Measurements from ENCODE around the gene FAM135A. TPM values are rescaled to one million over a fixed set of nuclear protein-coding genes. Genes with fewer than 3 reads are reported as not detected.
"Not testable (repeated sequence)": the region's sequence is repeated elsewhere in the genome, so short reads cannot be mapped to it uniquely, and the experiment has no call there.

The FAM135A gene
- total and polyA plus RNA-seq, 2 experiments from 2014 or later: 3.5 to 8.2 TPM

- no peak overlapping the region for H2AFZ ChIP-seq
- in situ Hi-C loops (cut with MboI): no loop called here
- H3K27ac ChIP-seq: no peak overlapping the region
- H3K9ac ChIP-seq: no peak overlapping the region
- no peaks in the 10 kb centered on the region for H4K20me1 ChIP-seq (ENCODE audit: insufficient read depth)
- no peaks in the 10 kb centered on the region for H3F3A ChIP-seq (ENCODE audit: insufficient read depth)
- H3K27me3 ChIP-seq (replicated peaks; ENCODE audit: insufficient read depth): no peaks in the 10 kb centered on the region
- TF ChIP-seq EZH2 (IDR thresholded peaks at IDR 0.05; ENCODE audit: insufficient read depth, poor library complexity, severe bottlenecking): no peak
- no peak for TF ChIP-seq EZH2phosphoT487 (IDR thresholded peaks at IDR 0.05; ENCODE audit: insufficient read depth, low read depth)
- H3K4me1 ChIP-seq (ENCODE audit: insufficient read depth): no peaks in the 10 kb centered on the region
- no peaks in the 10 kb centered on the region for H3K79me2 ChIP-seq (ENCODE audit: insufficient read depth)
- no peak overlapping the region for H3K4me3 ChIP-seq
- H3K9me3 ChIP-seq (ENCODE audit: low read depth): no peaks in the 10 kb centered on the region
- no peak for DNase-seq
- peaks cover 7% of the 10 kb centered on the region; the same call in 1 of the 2 replicates for H3K36me3 ChIP-seq (ENCODE audit: low read depth)
- H3K4me2 ChIP-seq (ENCODE audit: unreplicated experiment): no peak overlapping the region
- 97 to 100% methylated on average over 3 of the region's 3 CpGs for WGBS, 2 experiments (ENCODE audit: low coverage in 1 of 2, low lambda C conversion rate in 2 of 2, missing lambda C conversion rate in 2 of 2)
- H3K9me2 ChIP-seq (ENCODE audit: insufficient read depth): no peaks in the 10 kb centered on the region
These were observed 61.4 kb downstream of the FAM135A start for GRCh38 chr6:70474751-70475150.

- Histone ChIP-seq H3K9me3 (ENCODE audit: low read depth) (no peaks in the 10 kb centered on the region), H3K36me3 (ENCODE audit: low read depth) (peaks cover 7% of the 10 kb centered on the region; the same call in 1 of the 2 replicates), H3K4me3 (no peak overlapping the region), H3K4me2 (ENCODE audit: unreplicated experiment) (no peak overlapping the region), H3K9ac (no peak overlapping the region), H3K27ac (no peak overlapping the region), H3K27me3 (replicated peaks; ENCODE audit: insufficient read depth) (no peaks in the 10 kb centered on the region), H3K79me2 (ENCODE audit: insufficient read depth) (no peaks in the 10 kb centered on the region), H3F3A (ENCODE audit: insufficient read depth) (no peaks in the 10 kb centered on the region), H2AFZ (no peak overlapping the region), H3K4me1 (ENCODE audit: insufficient read depth) (no peaks in the 10 kb centered on the region), H4K20me1 (ENCODE audit: insufficient read depth) (no peaks in the 10 kb centered on the region), H3K9me2 (ENCODE audit: insufficient read depth) (no peaks in the 10 kb centered on the region)
- in situ Hi-C loops (cut with MboI): no loop called here
- no peak for DNase-seq
- TF ChIP-seq EZH2 (IDR thresholded peaks at IDR 0.05; ENCODE audit: insufficient read depth, poor library complexity, severe bottlenecking) (no peak), EZH2phosphoT487 (IDR thresholded peaks at IDR 0.05; ENCODE audit: insufficient read depth, low read depth) (no peak)
- WGBS, 2 experiments (ENCODE audit: low coverage in 1 of 2, low lambda C conversion rate in 2 of 2, missing lambda C conversion rate in 2 of 2): 85 to 91% methylated on average over 4 of the region's 4 CpGs
These were observed 65.9 kb downstream of the FAM135A start for GRCh38 chr6:70479236-70479635.

DNA sequence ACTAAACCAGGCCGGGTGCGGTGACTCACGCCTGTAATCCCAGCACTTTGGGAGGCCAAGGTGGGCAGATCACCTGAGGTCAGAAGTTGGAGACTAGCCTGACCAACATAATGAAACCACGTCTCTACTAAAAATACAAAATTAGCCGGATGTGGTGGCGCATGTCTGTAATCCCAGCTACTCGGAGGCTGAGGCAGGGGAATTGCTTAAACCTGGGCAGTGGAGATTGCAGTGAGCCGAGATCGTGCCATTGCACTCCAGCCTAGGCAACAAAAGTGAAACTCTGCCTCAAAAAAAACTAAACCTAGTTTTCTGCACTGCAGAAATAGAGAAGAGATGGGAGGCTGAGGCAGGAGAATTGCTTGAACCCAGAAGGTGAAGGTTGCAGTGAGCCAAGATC is 73.3 kb downstream of the FAM135A start:
- H4K20me1 ChIP-seq (ENCODE audit: insufficient read depth); H2AFZ ChIP-seq; H3K27ac ChIP-seq; in situ Hi-C loops (cut with MboI); H3K4me3 ChIP-seq; H3K9me2 ChIP-seq (ENCODE audit: insufficient read depth); H3K79me2 ChIP-seq (ENCODE audit: insufficient read depth); H3K4me1 ChIP-seq (ENCODE audit: insufficient read depth); H3F3A ChIP-seq (ENCODE audit: insufficient read depth); H3K27me3 ChIP-seq (replicated peaks; ENCODE audit: insufficient read depth); H3K36me3 ChIP-seq (ENCODE audit: low read depth); DNase-seq; H3K9me3 ChIP-seq (ENCODE audit: low read depth); H3K9ac ChIP-seq; H3K4me2 ChIP-seq (ENCODE audit: unreplicated experiment): not testable (repeated sequence)
- 90 to 94% methylated on average over 9 of the region's 9 CpGs for WGBS, 2 experiments (ENCODE audit: low coverage in 1 of 2, low lambda C conversion rate in 2 of 2, missing lambda C conversion rate in 2 of 2)

GRCh38 chr6:70489364-70489763 is 76.1 kb downstream of the FAM135A start:
- no peaks in the 10 kb centered on the region for H4K20me1 ChIP-seq (ENCODE audit: insufficient read depth)
- no peak overlapping the region for H3K4me2 ChIP-seq (ENCODE audit: unreplicated experiment)
- in situ Hi-C loops (cut with MboI): no loop called here
- WGBS, 2 experiments (ENCODE audit: low coverage in 1 of 2, low lambda C conversion rate in 2 of 2, missing lambda C conversion rate in 2 of 2): 14 to 20% methylated on average over 3 of the region's 3 CpGs
- H3K9me3 ChIP-seq (ENCODE audit: low read depth): no peaks in the 10 kb centered on the region
- DNase-seq: no peak
- H3K36me3 ChIP-seq (ENCODE audit: low read depth): no peaks in the 10 kb centered on the region
- no peak overlapping the region for H3K4me3 ChIP-seq
- no peak overlapping the region for H3K27ac ChIP-seq
- H3F3A ChIP-seq (ENCODE audit: insufficient read depth): no peaks in the 10 kb centered on the region
- no peak overlapping the region for H2AFZ ChIP-seq
- H3K79me2 ChIP-seq (ENCODE audit: insufficient read depth): no peaks in the 10 kb centered on the region
- no peak overlapping the region for H3K9ac ChIP-seq
- TF ChIP-seq EZH2 (IDR thresholded peaks at IDR 0.05; ENCODE audit: insufficient read depth, poor library complexity, severe bottlenecking) (no peak), EZH2phosphoT487 (IDR thresholded peaks at IDR 0.05; ENCODE audit: insufficient read depth, low read depth) (no peak)
- no peaks in the 10 kb centered on the region; the same call in 1 of the 2 replicates for H3K9me2 ChIP-seq (ENCODE audit: insufficient read depth)
- no peaks in the 10 kb centered on the region for H3K4me1 ChIP-seq (ENCODE audit: insufficient read depth)
- no peaks in the 10 kb centered on the region for H3K27me3 ChIP-seq (replicated peaks; ENCODE audit: insufficient read depth)

DNA sequence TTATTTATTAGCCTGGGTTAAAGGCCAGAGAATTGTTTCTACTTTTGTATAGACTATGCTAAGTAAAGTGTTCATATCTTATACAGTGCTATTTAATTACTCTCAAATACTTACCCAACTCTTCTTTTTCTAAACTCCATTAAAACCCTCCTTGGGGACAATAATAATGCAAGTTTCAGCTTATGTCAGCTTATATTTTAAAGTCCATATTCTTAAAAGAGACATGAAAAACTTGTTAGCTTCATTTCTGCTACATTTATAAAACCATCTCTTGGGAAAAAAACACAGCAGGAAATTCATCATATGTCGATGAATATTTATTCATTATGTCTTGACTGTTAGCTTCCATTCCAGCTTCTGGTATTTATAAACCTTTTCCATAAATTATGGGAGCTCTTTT is 81.5 kb downstream of the FAM135A start:
- no peak overlapping the region for H3K9ac ChIP-seq
- no peaks in the 10 kb centered on the region for H3K36me3 ChIP-seq (ENCODE audit: low read depth)
- no peak overlapping the region for H2AFZ ChIP-seq
- H3K9me3 ChIP-seq (ENCODE audit: low read depth): no peaks in the 10 kb centered on the region
- H3K27me3 ChIP-seq (replicated peaks; ENCODE audit: insufficient read depth): no peaks in the 10 kb centered on the region
- H3K4me1 ChIP-seq (ENCODE audit: insufficient read depth): no peaks in the 10 kb centered on the region
- in situ Hi-C loops (cut with MboI): no loop called here
- no peak overlapping the region for H3K27ac ChIP-seq
- TF ChIP-seq EZH2 (IDR thresholded peaks at IDR 0.05; ENCODE audit: insufficient read depth, poor library complexity, severe bottlenecking) (no peak), EZH2phosphoT487 (IDR thresholded peaks at IDR 0.05; ENCODE audit: insufficient read depth, low read depth) (no peak)
- H4K20me1 ChIP-seq (ENCODE audit: insufficient read depth): no peaks in the 10 kb centered on the region
- WGBS, 2 experiments (ENCODE audit: low coverage in 1 of 2, low lambda C conversion rate in 2 of 2, missing lambda C conversion rate in 2 of 2): 65 to 68% methylated on average over 1 of the region's 1 CpG
- no peaks in the 10 kb centered on the region for H3K79me2 ChIP-seq (ENCODE audit: insufficient read depth)
- no peak overlapping the region for H3K4me3 ChIP-seq
- no peak for DNase-seq
- no peak overlapping the region for H3K4me2 ChIP-seq (ENCODE audit: unreplicated experiment)
- H3K9me2 ChIP-seq (ENCODE audit: insufficient read depth): no peaks in the 10 kb centered on the region; the same call in 1 of the 2 replicates
- H3F3A ChIP-seq (ENCODE audit: insufficient read depth): no peaks in the 10 kb centered on the region

- 88 to 89% methylated on average over 3 of the region's 3 CpGs for WGBS, 2 experiments (ENCODE audit: low coverage in 1 of 2, low lambda C conversion rate in 2 of 2, missing lambda C conversion rate in 2 of 2)
- H3K36me3 ChIP-seq (ENCODE audit: low read depth); H3K4me3 ChIP-seq; H3K4me1 ChIP-seq (ENCODE audit: insufficient read depth); H2AFZ ChIP-seq; H3F3A ChIP-seq (ENCODE audit: insufficient read depth); H3K27me3 ChIP-seq (replicated peaks; ENCODE audit: insufficient read depth); H3K79me2 ChIP-seq (ENCODE audit: insufficient read depth); H3K4me2 ChIP-seq (ENCODE audit: unreplicated experiment); H3K9me3 ChIP-seq (ENCODE audit: low read depth); H4K20me1 ChIP-seq (ENCODE audit: insufficient read depth); H3K9me2 ChIP-seq (ENCODE audit: insufficient read depth); H3K27ac ChIP-seq; DNase-seq; in situ Hi-C loops (cut with MboI); H3K9ac ChIP-seq: not testable (repeated sequence)
These were observed 82.5 kb downstream of the FAM135A start for GRCh38 chr6:70495790-70496189.

Measured in GM23248 (cell line).